Osteocyte (in vitro differentiated cells): ENCODE results near the gene KRTAP10-10. TPM values are rescaled to one million over a fixed set of nuclear protein-coding genes. Genes with fewer than 3 reads are reported as not detected.
"Not testable (repeated sequence)": the region's sequence is repeated elsewhere in the genome, so short reads cannot be mapped to it uniquely, and the experiment has no call there.

Experiments used
- DNase-seq: peaks from one replicate; pipeline ENCODE4 v3.0.0; 2021; ENCODE audit warnings: mixed read lengths; ENCODE audit not compliant: unreplicated experiment; ENCODE audit errors: extremely low spot score
- H3K27ac Mint-ChIP-seq: one replicate; pipeline ENCODE4 v1.8.0; 2021; ENCODE audit warnings: mild to moderate bottlenecking, mixed read lengths; ENCODE audit not compliant: unreplicated experiment
- H3K27me3 Mint-ChIP-seq: one replicate; pipeline ENCODE4 v1.8.0; 2021; ENCODE audit warnings: mixed read lengths; ENCODE audit not compliant: unreplicated experiment
- H3K36me3 Mint-ChIP-seq: one replicate; pipeline ENCODE4 v1.8.0; 2021; ENCODE audit warnings: mixed read lengths; ENCODE audit not compliant: unreplicated experiment
- H3K4me1 Mint-ChIP-seq: one replicate; pipeline ENCODE4 v1.8.0; 2021; ENCODE audit warnings: mixed read lengths; ENCODE audit not compliant: unreplicated experiment
- H3K4me3 Mint-ChIP-seq: one replicate; pipeline ENCODE4 v1.8.0; 2021; ENCODE audit warnings: mild to moderate bottlenecking, moderate library complexity, mixed read lengths; ENCODE audit not compliant: unreplicated experiment
- H3K9me3 Mint-ChIP-seq: one replicate; pipeline ENCODE4 v1.8.0; 2021; ENCODE audit warnings: mixed read lengths; ENCODE audit not compliant: unreplicated experiment
- CTCF ChIP-seq: fragments of 200-600 bp; sonication (generic); IDR thresholded peaks from 2 replicates; pipeline ENCODE4 v1.5.0; 2021; ENCODE audit warnings: antibody characterized with exemption, mild to moderate bottlenecking, moderate library complexity
- total RNA-seq: library from RNA; stranded (reverse); gene quantifications from 2 replicates; pipeline ENCODE4 v1.2.1, GENCODE V29; 2021

KRTAP10-10 gene
- total RNA-seq, 1 donor from 2014 or later = not detected

- no peaks in the 10 kb centered on the region for H3K4me1 Mint-ChIP-seq
- no peak overlapping the region for H3K27ac Mint-ChIP-seq
- no peak for DNase-seq
- H3K4me3 Mint-ChIP-seq = no peak overlapping the region
- peaks cover 18% of the 10 kb centered on the region for H3K27me3 Mint-ChIP-seq
- TF ChIP-seq CTCF = no peak
- no peaks in the 10 kb centered on the region for H3K36me3 Mint-ChIP-seq
- H3K9me3 Mint-ChIP-seq = peaks cover 26% of the 10 kb centered on the region
Measured at GRCh38 chr21:44609193-44609592, 28.0 kb upstream of the KRTAP10-10 start.

GRCh38 chr21:44610157-44610843 is 26.9 kb upstream of the KRTAP10-10 start:
- H3K9me3 Mint-ChIP-seq = peaks cover 21% of the 10 kb centered on the region
- H3K4me1 Mint-ChIP-seq, H3K27ac Mint-ChIP-seq, H3K36me3 Mint-ChIP-seq, H3K4me3 Mint-ChIP-seq, H3K27me3 Mint-ChIP-seq: not testable (repeated sequence)
- peak; percentile 69 for DNase-seq

GRCh38 chr21:44611551-44611950 is 25.6 kb upstream of the KRTAP10-10 start:
- H3K27ac Mint-ChIP-seq = no peak overlapping the region
- H3K36me3 Mint-ChIP-seq = no peaks in the 10 kb centered on the region
- H3K4me3 Mint-ChIP-seq = no peak overlapping the region
- peak; percentile 64 for DNase-seq
- H3K9me3 Mint-ChIP-seq = peaks cover 21% of the 10 kb centered on the region
- TF ChIP-seq CTCF = no peak
- H3K27me3 Mint-ChIP-seq = peaks cover under 1% of the 10 kb centered on the region
- no peaks in the 10 kb centered on the region for H3K4me1 Mint-ChIP-seq

- no peaks in the 10 kb centered on the region for H3K27me3 Mint-ChIP-seq
- peak; percentile 77 for DNase-seq
- H3K9me3 Mint-ChIP-seq = peaks cover 21% of the 10 kb centered on the region
- H3K27ac Mint-ChIP-seq = no peak within 1 kb of the TSS
- H3K4me1 Mint-ChIP-seq = no peaks in the 10 kb centered on the region
- no peaks in the 10 kb centered on the region for H3K36me3 Mint-ChIP-seq
- H3K4me3 Mint-ChIP-seq = no peak within 1 kb of the TSS
- TF ChIP-seq CTCF = no peak
Measured at GRCh38 chr21:44612029-44612486, 25.1 kb upstream of the KRTAP10-10 start, which contains the start of gene KRTAP10-8. Gene KRTAP10-8 (plus strand): TSS chr21:44612079. CDS start chr21:44612101, 22 bp downstream.

GRCh38 chr21:44612669-44613229 is 24.4 kb upstream of the KRTAP10-10 start:
- peaks cover 2% of the 10 kb centered on the region for H3K27me3 Mint-ChIP-seq
- H3K4me3 Mint-ChIP-seq = no peak overlapping the region
- no peaks in the 10 kb centered on the region for H3K4me1 Mint-ChIP-seq
- peak; percentile 79 for DNase-seq
- no peak for TF ChIP-seq CTCF
- H3K9me3 Mint-ChIP-seq = peaks cover 21% of the 10 kb centered on the region
- no peaks in the 10 kb centered on the region for H3K36me3 Mint-ChIP-seq
- H3K27ac Mint-ChIP-seq = no peak overlapping the region
